GM23248 (cell line): ENCODE results near the gene GPX4. TPM values are rescaled to one million over a fixed set of nuclear protein-coding genes. Genes with fewer than 3 reads are reported as not detected.
"Not testable (repeated sequence)": the region's sequence is repeated elsewhere in the genome, so short reads cannot be mapped to it uniquely, and the experiment has no call there.

Experiments
- DNase-seq: peaks from one replicate; pipeline ENCODE4 v3.0.0-alpha.2; 2015
- H2AFZ ChIP-seq: fragments of 200-600 bp; sonication (generic); 2 replicates; pipeline ENCODE4 v1.6.1; 2016; ENCODE audit warnings: antibody characterized with exemption
- H3F3A ChIP-seq: fragments of 200-600 bp; sonication (generic); 2 replicates; pipeline ENCODE4 v1.6.1; 2016; ENCODE audit warnings: mild to moderate bottlenecking, antibody characterized with exemption, mixed run types; ENCODE audit not compliant: insufficient read depth
- H3K27ac ChIP-seq: fragments of 200-600 bp; sonication (generic); 2 replicates; pipeline ENCODE4 v1.5.1; 2016; ENCODE audit warnings: mild to moderate bottlenecking
- H3K27me3 ChIP-seq: fragments of 200-600 bp; sonication (generic); replicated peaks from 2 replicates; pipeline ENCODE4 v1.6.1; 2016; ENCODE audit warnings: mild to moderate bottlenecking; ENCODE audit not compliant: insufficient read depth
- H3K36me3 ChIP-seq: fragments of 200-600 bp; sonication (generic); 2 replicates; pipeline ENCODE4 v1.6.1; 2016; ENCODE audit warnings: low read depth, mild to moderate bottlenecking
- H3K4me1 ChIP-seq: fragments of 200-600 bp; sonication (generic); 2 replicates; pipeline ENCODE4 v1.6.1; 2016; ENCODE audit warnings: mild to moderate bottlenecking; ENCODE audit not compliant: insufficient read depth
- H3K4me2 ChIP-seq: fragments of 200-600 bp; sonication (generic); one replicate; pipeline ENCODE4 v1.6.1; 2016; ENCODE audit warnings: mild to moderate bottlenecking; ENCODE audit not compliant: unreplicated experiment
- H3K4me3 ChIP-seq: fragments of 200-600 bp; sonication (generic); 2 replicates; pipeline ENCODE4 v1.5.1; 2016; ENCODE audit warnings: mild to moderate bottlenecking
- H3K79me2 ChIP-seq: fragments of 200-600 bp; sonication (generic); 2 replicates; pipeline ENCODE4 v1.6.1; 2016; ENCODE audit warnings: mild to moderate bottlenecking; ENCODE audit not compliant: insufficient read depth
- H3K9ac ChIP-seq: fragments of 200-600 bp; sonication (generic); 2 replicates; pipeline ENCODE4 v1.6.1; 2016; ENCODE audit warnings: mild to moderate bottlenecking
- H3K9me2 ChIP-seq: fragments of 200-600 bp; sonication (generic); 2 replicates; pipeline ENCODE4 v1.6.1; 2016; ENCODE audit warnings: mixed run types, mild to moderate bottlenecking, moderate library complexity; ENCODE audit not compliant: insufficient read depth
- H3K9me3 ChIP-seq: fragments of 200-600 bp; sonication (generic); one replicate; pipeline ENCODE4 v1.6.1; 2017; ENCODE audit warnings: low read depth
- H4K20me1 ChIP-seq: fragments of 200-600 bp; sonication (generic); 2 replicates; pipeline ENCODE4 v1.6.0; 2016; ENCODE audit not compliant: insufficient read depth
- EZH2 ChIP-seq: fragments of 200-600 bp; sonication (generic); IDR thresholded peaks from 2 replicates; pipeline ENCODE4 v1.6.1; 2018; ENCODE audit warnings: antibody characterized with exemption, mild to moderate bottlenecking; ENCODE audit not compliant: insufficient read depth, poor library complexity, severe bottlenecking
- EZH2phosphoT487 ChIP-seq: fragments of 200-600 bp; sonication (generic); IDR thresholded peaks from 2 replicates; pipeline ENCODE4 v1.6.1; 2018; ENCODE audit warnings: antibody characterized with exemption, moderate library complexity, mild to moderate bottlenecking, low read depth; ENCODE audit not compliant: insufficient read depth
- WGBS, 2 experiments: methylation state at CpG; one replicate each; pipeline ENCODE4 v1.1.6; 2015 to 2017; ENCODE audit warnings: low lambda C conversion rate in 2 of 2, low coverage in 1 of 2; ENCODE audit errors: missing lambda C conversion rate in 2 of 2; 5-methylcytosine and 5-hydroxymethylcytosine counted together
- in situ Hi-C: fragments of 300-500 bp; cut with MboI; formaldehyde crosslinking; loops from 2 replicates; pipeline ENCODE4 v1.15.0; 2020
- polyA plus RNA-seq: library from polyadenylated mRNA; unstranded; fragments of >200 nt; fragmentation: Nextera tagmentation; extraction: Ambion mirVana; gene quantifications from 2 replicates; pipeline ENCODE4 v1.2.1, GENCODE V29; 2016
- total RNA-seq: library from RNA; depleted of rRNA; stranded (reverse); fragments of >200 nt; shearing (Covaris generic); gene quantifications from 2 replicates; pipeline ENCODE4 v1.2.3, GENCODE V29; 2014

The GPX4 gene
- total and polyA plus RNA-seq, 2 experiments from 2014 or later: 298 to 607 TPM

GRCh38 chr19:1128106-1128505 lies 24.3 kb downstream of the GPX4 start:
- H3K27ac ChIP-seq: no peak overlapping the region
- no peak overlapping the region for H3K4me3 ChIP-seq
- WGBS, 2 experiments: 91 to 93% methylated on average over 17 of the region's 17 CpGs
- H3K9me2 ChIP-seq: no peaks in the 10 kb centered on the region
- H3K4me1 ChIP-seq: peaks cover 19% of the 10 kb centered on the region; the same call in 1 of the 2 replicates
- no peak overlapping the region for H3K4me2 ChIP-seq
- H4K20me1 ChIP-seq: no peaks in the 10 kb centered on the region
- H3F3A ChIP-seq: peaks cover 8% of the 10 kb centered on the region; the same call in 1 of the 2 replicates
- H3K9me3 ChIP-seq: no peaks in the 10 kb centered on the region
- H3K79me2 ChIP-seq: peaks cover 96% of the 10 kb centered on the region
- in situ Hi-C loops: no loop called here
- H3K9ac ChIP-seq: no peak overlapping the region
- H3K27me3 ChIP-seq: no peaks in the 10 kb centered on the region
- no peak for DNase-seq
- peaks cover 22% of the 10 kb centered on the region; the same call in 1 of the 2 replicates for H3K36me3 ChIP-seq
- no peak for TF ChIP-seq EZH2
- TF ChIP-seq EZH2phosphoT487: no peak
- H2AFZ ChIP-seq: no peak overlapping the region

GRCh38 chr19:1129084-1129483 lies 25.3 kb downstream of the GPX4 start:
- H3K4me2 ChIP-seq, H3K27ac ChIP-seq, H3K4me3 ChIP-seq, H4K20me1 ChIP-seq, H3F3A ChIP-seq, H2AFZ ChIP-seq, H3K27me3 ChIP-seq, H3K9me3 ChIP-seq, H3K9me2 ChIP-seq, in situ Hi-C loops, DNase-seq: not testable (repeated sequence)
- Histone ChIP-seq H3K4me1 (peaks cover 19% of the 10 kb centered on the region; the same call in 1 of the 2 replicates), H3K9ac (peak overlapping the region; percentile 10; the same call in 1 of the 2 replicates), H3K79me2 (peaks cover 96% of the 10 kb centered on the region), H3K36me3 (peaks cover 14% of the 10 kb centered on the region; the same call in 1 of the 2 replicates)
- WGBS, 2 experiments: 81 to 87% methylated on average over 7 of the region's 7 CpGs

- Histone ChIP-seq H2AFZ (no peak overlapping the region), H3K27ac (no peak overlapping the region), H3K4me3 (peak overlapping the region; percentile 84; the same call in 1 of the 2 replicates), H3K27me3 (no peaks in the 10 kb centered on the region), H3K36me3 (peaks cover 14% of the 10 kb centered on the region; the same call in 1 of the 2 replicates), H3F3A (peaks cover 8% of the 10 kb centered on the region; the same call in 1 of the 2 replicates), H3K9me3 (no peaks in the 10 kb centered on the region), H3K79me2 (peaks cover 96% of the 10 kb centered on the region), H3K9ac (peak overlapping the region; percentile 96; the same call in 1 of the 2 replicates), H4K20me1 (no peaks in the 10 kb centered on the region), H3K4me2 (peak overlapping the region; percentile 77), H3K4me1 (peaks cover 19% of the 10 kb centered on the region; the same call in 1 of the 2 replicates), H3K9me2 (no peaks in the 10 kb centered on the region)
- WGBS, 2 experiments: 93 to 98% methylated on average over 14 to 18 of the region's 18 CpGs
- TF ChIP-seq EZH2phosphoT487: no peak
- no peak for TF ChIP-seq EZH2
- in situ Hi-C loops: no loop called here
- no peak for DNase-seq
Observed at GRCh38 chr19:1129535-1129934, 25.7 kb downstream of the GPX4 start.

- H3K9me3 ChIP-seq: no peaks in the 10 kb centered on the region
- no peaks in the 10 kb centered on the region for H4K20me1 ChIP-seq
- no peaks in the 10 kb centered on the region for H3K9me2 ChIP-seq
- no peak overlapping the region for H2AFZ ChIP-seq
- peak overlapping the region; percentile 96 for H3K9ac ChIP-seq
- TF ChIP-seq EZH2phosphoT487: no peak
- no peak for TF ChIP-seq EZH2
- H3K4me1 ChIP-seq: peaks cover 19% of the 10 kb centered on the region; the same call in 1 of the 2 replicates
- H3K27ac ChIP-seq: peak overlapping the region; percentile 95
- H3K27me3 ChIP-seq: no peaks in the 10 kb centered on the region
- 9 to 11% methylated on average over 21 to 22 of the region's 22 CpGs for WGBS, 2 experiments
- H3K4me2 ChIP-seq: peak overlapping the region; percentile 77
- 0 out of 2 replicates have a peak, but pooled peaks cover 2% of the 10 kb centered on the region for H3K36me3 ChIP-seq
- DNase-seq: peak; percentile 55
- peaks cover 96% of the 10 kb centered on the region for H3K79me2 ChIP-seq
- in situ Hi-C loops: no loop called here
- H3F3A ChIP-seq: peaks cover 8% of the 10 kb centered on the region; the same call in 1 of the 2 replicates
- peak overlapping the region; percentile 84 for H3K4me3 ChIP-seq
Observed at GRCh38 chr19:1130771-1131717, 27.2 kb downstream of the GPX4 start.
